Measurements from ENCODE around the gene OXCT1.

The OXCT1 gene

GRCh38 chr5:41869724-41870626 lies at the start of gene OXCT1:
Gene OXCT1, minus strand, starts transcription at chr5:41870425. Its CDS starts 67 bp downstream, at chr5:41870358.
- DNase-seq (ENCODE audit: low spot score) = peak; percentile 88

- no peak for DNase-seq (ENCODE audit: low spot score)
Measured at GRCh38 chr5:41918105-41918504, 47.9 kb upstream of the OXCT1 start.

DNA sequence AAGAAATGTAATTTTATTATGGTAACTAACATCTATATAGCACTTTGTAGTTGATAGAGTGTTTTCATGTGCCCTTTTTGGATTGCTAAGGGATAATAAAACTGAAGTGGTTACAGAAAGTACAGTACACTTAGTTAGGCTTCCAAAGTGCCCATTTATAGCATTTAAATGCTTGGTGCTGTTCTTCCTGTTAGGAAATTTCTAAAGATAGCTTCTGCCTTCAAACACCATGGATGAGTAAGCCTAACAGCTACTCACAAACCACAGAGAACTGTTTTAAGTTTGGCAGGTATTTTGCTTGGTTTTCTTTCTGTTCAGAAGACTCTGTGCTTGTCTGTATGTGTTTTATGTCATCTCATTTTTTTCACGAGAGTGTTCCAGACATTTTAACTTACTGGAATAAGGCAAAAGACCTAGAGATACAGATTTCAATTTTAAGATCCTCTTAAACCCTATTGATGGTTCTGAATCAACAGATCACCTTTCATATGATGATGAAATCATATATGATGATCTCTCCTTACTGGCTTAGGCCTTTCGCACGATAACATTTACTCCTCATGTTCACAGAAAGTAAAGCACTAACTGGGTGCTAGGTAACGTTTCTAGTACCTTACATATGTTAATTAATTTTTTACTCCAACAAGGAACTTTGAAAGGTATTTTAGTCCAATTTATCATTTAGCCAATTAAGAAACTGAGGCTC lies 38.3 kb upstream of the OXCT1 start:
- DNase-seq (ENCODE audit: low spot score) = no peak

- DNase-seq (ENCODE audit: low spot score) = no peak
Measured at GRCh38 chr5:41906151-41906550, 35.9 kb upstream of the OXCT1 start.

DNA sequence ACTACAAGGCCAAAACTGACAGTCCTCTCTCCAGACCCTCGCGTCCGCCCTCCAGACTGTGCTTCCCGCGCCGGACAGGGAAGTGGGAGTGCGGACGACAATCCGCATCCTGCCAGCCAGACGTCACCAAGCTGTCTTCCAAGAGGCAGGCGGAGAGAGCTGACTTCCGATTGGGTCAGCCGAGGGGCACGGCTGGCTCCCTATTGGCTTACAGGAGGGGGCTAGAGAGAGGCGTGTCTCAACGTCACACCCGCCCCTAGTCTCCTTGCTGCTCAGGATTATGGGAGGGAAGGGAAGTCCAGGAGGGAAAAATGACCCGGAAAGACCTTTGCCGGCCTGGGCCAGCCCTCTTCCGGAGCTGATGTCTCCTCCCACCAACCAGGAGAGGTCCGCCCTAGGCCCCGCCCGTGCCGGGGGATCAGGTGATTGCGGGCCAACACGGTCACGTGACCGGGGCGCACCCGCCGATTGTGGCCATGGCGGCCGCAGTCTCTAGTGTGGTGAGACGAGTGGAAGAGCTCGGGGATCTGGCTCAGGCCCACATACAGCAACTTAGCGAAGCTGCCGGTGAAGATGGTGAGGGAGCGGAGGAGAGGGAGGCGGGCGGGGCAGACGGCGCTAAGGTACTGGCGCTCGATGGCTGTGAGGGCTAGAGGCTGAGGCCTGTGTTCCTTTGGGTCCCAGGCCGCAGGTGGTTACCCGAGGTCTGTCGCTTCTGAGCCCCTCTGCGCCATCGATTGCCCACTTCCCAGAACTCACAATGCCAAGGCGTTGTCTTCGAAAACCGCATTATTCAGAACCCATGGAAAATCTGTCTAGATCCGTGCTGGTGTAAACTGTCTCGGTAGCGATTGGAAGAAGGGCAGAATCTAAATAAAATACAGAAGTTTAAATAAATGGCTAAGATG lies 33.9 kb upstream of the OXCT1 start, which contains the start of gene RIMOC1:
TSS of gene RIMOC1 (plus strand) at position 453 of the 908 bp plus-strand sequence. CDS start at position 477, 24 bp downstream.
- peak; percentile 99 for DNase-seq (ENCODE audit: low spot score)

- no peak for DNase-seq (ENCODE audit: low spot score)
Measured at GRCh38 chr5:41903382-41903891, 33.2 kb upstream of the OXCT1 start.

- DNase-seq (ENCODE audit: low spot score) = no peak
Measured at GRCh38 chr5:41896230-41896629, 26.0 kb upstream of the OXCT1 start.

DNA sequence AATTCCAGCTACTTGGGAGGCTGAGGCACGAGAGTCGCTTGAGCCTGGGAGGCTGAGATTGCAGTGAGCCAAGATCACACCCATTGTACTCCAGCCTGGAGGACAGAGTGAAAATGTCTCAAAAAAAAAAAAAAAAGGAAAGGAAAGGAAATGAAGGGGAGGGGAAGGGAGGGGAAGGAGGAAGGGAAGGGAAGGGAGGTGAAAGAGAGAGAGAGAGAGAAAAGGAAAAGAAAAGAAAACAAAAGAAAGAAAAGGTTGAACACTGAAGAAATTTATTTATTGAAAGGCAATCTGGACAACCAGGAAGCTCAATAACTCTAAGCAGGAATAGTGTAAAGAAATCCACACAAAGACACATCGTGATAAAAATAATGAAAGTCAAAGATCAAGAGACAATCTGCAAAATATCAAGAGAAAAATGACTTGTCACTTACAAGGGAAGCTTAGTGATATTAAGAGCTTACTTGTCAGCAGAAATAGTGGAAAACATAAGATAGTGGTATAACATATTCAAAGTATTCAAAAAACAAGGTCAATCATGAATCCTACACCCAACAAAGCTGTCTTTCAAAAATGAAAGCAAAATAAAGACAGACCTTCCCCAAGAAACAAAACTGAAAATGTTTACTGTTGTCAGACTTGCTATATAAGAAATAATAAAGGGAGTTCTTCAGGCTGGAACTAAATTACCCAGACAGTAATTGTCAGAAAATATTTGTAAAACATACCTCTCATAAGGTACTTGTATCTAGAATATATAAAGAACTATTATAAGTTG lies 23.0 kb upstream of the OXCT1 start:
- DNase-seq (ENCODE audit: low spot score) = no peak

GRCh38 chr5:41892031-41892430 lies 21.8 kb upstream of the OXCT1 start:
- no peak for DNase-seq (ENCODE audit: low spot score)

GRCh38 chr5:41891066-41891707 lies 21.0 kb upstream of the OXCT1 start:
- no peak for DNase-seq (ENCODE audit: low spot score)

GRCh38 chr5:41885286-41885685 lies 15.1 kb upstream of the OXCT1 start:
- DNase-seq (ENCODE audit: low spot score) = no peak

GRCh38 chr5:41883936-41884335 lies 13.7 kb upstream of the OXCT1 start:
- DNase-seq (ENCODE audit: low spot score) = no peak

DNA sequence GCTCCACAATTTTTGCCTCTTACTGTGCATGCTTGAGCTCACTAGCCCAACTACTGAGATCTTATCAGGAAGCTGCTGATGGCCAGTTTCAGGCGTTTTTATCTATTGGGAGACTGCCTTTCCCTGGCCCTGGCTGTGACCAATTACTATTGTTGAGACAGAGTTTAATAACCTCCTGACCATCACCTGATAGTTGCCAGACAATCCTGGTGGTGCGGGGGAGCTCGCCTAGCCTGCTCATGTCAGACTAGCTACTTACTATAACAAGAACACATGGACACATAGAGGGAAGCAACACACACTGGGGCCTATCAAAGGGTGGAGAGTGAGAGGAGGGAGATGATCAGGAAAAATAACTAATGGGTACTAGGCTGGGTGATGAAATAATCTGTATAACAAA lies 13.0 kb upstream of the OXCT1 start:
- DNase-seq (ENCODE audit: low spot score) = no peak

DNA sequence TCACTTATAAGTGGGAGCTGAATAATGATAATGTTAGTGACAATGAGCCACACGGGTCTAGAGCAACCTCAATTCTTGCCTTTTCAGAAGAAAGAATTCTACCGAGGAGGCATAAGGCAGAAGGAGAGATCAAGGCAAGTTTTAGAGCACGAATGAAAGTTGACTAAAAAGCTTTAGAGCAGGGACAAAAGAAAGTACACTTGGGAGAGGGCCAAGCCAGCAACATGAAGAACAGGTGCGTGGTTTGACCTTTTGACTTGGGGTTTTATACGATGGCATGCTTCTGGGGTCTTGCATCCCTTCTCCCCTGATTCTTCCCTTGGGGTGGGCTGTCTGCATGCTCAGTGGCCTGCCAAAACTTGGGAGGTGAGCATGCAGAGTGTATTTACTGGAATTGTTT lies 12.5 kb upstream of the OXCT1 start:
- DNase-seq (ENCODE audit: low spot score) = no peak

DNA sequence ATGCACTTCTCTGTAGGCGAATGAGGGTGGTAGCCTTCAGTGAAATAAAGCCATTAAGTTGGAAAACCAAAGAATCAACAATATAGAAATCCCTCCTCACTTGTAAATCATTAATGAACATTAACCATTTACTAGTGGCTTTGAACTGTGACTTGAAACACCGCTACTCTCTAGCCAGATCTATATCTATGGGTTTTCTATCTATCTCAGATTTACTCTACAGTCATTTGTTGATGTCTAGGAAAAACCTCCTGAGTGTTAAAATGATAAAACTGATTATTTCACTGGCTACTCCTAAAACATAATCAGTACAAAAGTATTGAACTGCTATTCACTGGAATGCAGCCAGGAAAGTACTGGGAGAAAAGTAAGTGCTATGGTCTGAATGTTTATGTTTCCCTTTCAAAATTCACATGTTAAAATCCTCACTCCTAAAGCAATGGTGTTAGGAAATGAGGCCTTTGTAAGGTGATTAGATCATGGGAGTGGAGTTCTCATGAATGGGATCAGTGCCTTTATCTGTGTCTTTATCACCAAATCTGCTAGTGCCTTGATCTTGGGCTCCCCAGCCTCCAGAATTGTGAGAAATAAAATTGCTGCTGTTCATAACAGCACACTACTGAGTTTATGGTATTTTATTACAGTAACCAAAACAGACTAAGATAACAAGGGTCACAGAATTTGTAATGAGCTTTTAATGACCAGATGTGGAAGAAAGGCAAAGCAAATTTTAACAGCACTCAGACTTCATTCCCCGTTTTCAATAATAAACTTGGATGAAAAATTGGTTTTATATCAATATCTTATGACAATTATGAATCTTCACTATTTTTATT lies 8.6 kb upstream of the OXCT1 start:
- DNase-seq (ENCODE audit: low spot score) = no peak

GRCh38 chr5:41878173-41878572 lies 7.9 kb upstream of the OXCT1 start:
- DNase-seq (ENCODE audit: low spot score) = no peak

DNA sequence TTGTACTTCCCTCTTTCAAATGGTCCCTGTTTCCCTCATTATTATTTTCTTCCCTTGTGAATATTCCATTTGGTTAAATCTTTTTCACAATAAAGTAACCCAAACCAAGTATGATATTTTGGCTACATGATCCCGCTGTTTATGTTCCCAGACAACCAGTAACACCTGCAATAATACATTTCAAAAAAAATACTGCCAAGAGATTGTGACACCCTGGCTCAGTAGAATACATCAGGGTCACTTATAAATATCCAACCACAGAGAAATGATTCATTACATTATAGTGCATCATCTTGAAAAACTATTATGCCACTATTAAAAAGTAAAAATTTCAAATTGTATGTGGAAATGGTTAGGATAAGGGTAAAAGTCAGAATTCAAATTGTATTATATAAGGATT lies 7.2 kb upstream of the OXCT1 start:
- DNase-seq (ENCODE audit: low spot score) = no peak

GRCh38 chr5:41876678-41877077 lies 6.5 kb upstream of the OXCT1 start:
- no peak for DNase-seq (ENCODE audit: low spot score)

DNA sequence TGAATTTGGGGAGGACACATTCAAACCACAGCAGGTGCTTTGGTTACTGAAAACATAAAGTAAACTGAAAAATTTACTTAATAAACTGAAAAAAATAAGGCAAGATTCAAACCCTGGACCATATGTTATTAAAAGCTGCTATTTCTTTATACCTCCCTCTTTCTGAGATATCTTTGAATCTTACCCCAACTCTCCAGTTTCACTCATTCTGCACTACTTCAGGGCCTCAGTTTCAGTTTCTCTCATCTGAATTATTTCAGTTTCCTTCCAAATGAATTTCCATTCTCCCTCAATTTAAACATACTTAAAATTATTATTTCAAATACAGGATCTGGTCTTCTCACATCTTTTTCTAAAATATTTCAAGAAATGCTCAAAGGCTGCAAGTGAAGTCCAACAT lies 4.9 kb upstream of the OXCT1 start:
- no peak for DNase-seq (ENCODE audit: low spot score)
